ENCODE data around the gene CCT8. TPM values are rescaled to one million over a fixed set of nuclear protein-coding genes. Genes with fewer than 3 reads are reported as not detected.

Gene CCT8
- total and polyA plus RNA-seq, 9 of the 15 experiments (the other 6 are each of a cell fraction or from before 2014, with no cell fraction given) = 451 to 1,153 (median 677) TPM

- TF ChIP-seq SP1 (CRISPR knock-in tag; IDR thresholded peaks at IDR 0.05) (no peak), TSC22D4 (tag; IDR thresholded peaks at IDR 0.05) (no peak), THRB (CRISPR knock-in tag; conservative IDR thresholded peaks at IDR 0.05) (0 out of 2 replicates have a peak, but pooled peaks have one; percentile 64), ZNF583 (CRISPR knock-in tag; IDR thresholded peaks at IDR 0.05) (0 out of 2 replicates have a peak, but pooled peaks have one; percentile 37), ZNF184 (CRISPR knock-in tag; IDR thresholded peaks at IDR 0.05) (no peak), PPARD (CRISPR knock-in tag; IDR thresholded peaks at IDR 0.05) (no peak), GTF2E2 (tag; IDR thresholded peaks at IDR 0.05) (peak; percentile 68; the same call in 1 of the 2 replicates), HDAC3 (IDR thresholded peaks at IDR 0.05; ENCODE audit: borderline replicate concordance, partially characterized antibody) (no peak), ZNF354B (CRISPR knock-in tag; IDR thresholded peaks at IDR 0.05) (no peak), ZNF592 (IDR thresholded peaks at IDR 0.05) (0 out of 2 replicates have a peak, but pooled peaks have one; percentile 36), TCF15 (CRISPR knock-in tag; IDR thresholded peaks at IDR 0.05) (0 out of 2 replicates have a peak, but pooled peaks have one; percentile 29), GATAD2B (IDR thresholded peaks at IDR 0.05; ENCODE audit: borderline replicate concordance) (no peak), ZNF24 (IDR thresholded peaks at IDR 0.05) (no peak), ESRRB (CRISPR knock-in tag; IDR thresholded peaks at IDR 0.05; ENCODE audit: borderline replicate concordance) (no peak), ZNF76 (CRISPR knock-in tag; IDR thresholded peaks at IDR 0.05; ENCODE audit: borderline replicate concordance) (peak; percentile 53; the same call in 1 of the 2 replicates), SAP30 (IDR thresholded peaks at IDR 0.05; ENCODE audit: borderline replicate concordance, insufficient read depth, low read depth, low read length, poor library complexity, severe bottlenecking) (no peak), TFE3 (CRISPR knock-in tag; IDR thresholded peaks at IDR 0.05) (0 out of 2 replicates have a peak, but pooled peaks have one; percentile 11), MYNN (IDR thresholded peaks at IDR 0.05) (no peak), MYNN (CRISPR knock-in tag; IDR thresholded peaks at IDR 0.05) (no peak), MBD1 (CRISPR knock-in tag; IDR thresholded peaks at IDR 0.05) (no peak), ZNF668 (CRISPR knock-in tag; IDR thresholded peaks at IDR 0.05) (no peak)
Observed at GRCh38 chr21:29074007-29074376, 544 bp upstream of the CCT8 start (continued).

Data from K562 (cell line).